CD14-positive monocyte (primary cell): ENCODE results near the gene WWTR1. TPM values are rescaled to one million over a fixed set of nuclear protein-coding genes. Genes with fewer than 3 reads are reported as not detected.

Experiments
- DNase-seq, 3 donors: peaks; one replicate each; pipeline ENCODE4 v3.0.0-alpha.2; 2011 to 2022
- H2AFZ ChIP-seq: 2 replicates; pipeline ENCODE4 v1.6.0; 2012; ENCODE audit warnings: mild to moderate bottlenecking, low read depth, low read length, inconsistent platforms; ENCODE audit not compliant: insufficient read depth, poor library complexity, severe bottlenecking
- H3K27ac ChIP-seq, 2 donors: 1 replicate in 1 of 2; 2 replicates in 1 of 2; pipeline ENCODE4 v1.5.1; 2012 to 2013; ENCODE audit warnings: low read length in 2 of 2, control low read depth in 1 of 2, inconsistent platforms in 1 of 2, low read depth in 1 of 2, mild to moderate bottlenecking in 1 of 2
- H3K27me3 ChIP-seq, 2 donors: one replicate each; pipeline versions ENCODE4 v1.6.0 to v1.6.1; 2011 to 2013; ENCODE audit warnings: low read length in 2 of 2; ENCODE audit not compliant: control insufficient read depth in 2 of 2, insufficient read depth in 2 of 2
- H3K36me3 ChIP-seq, 2 donors: replicated peaks in 1 of 2; 1 replicate in 1 of 2; 2 replicates in 1 of 2; pipeline versions ENCODE4 v1.5.1 to v1.6.1; 2012 to 2013; ENCODE audit warnings: low read length in 2 of 2, control low read depth in 1 of 2, inconsistent platforms in 1 of 2, mild to moderate bottlenecking in 1 of 2; ENCODE audit not compliant: insufficient read depth in 2 of 2, control insufficient read depth in 1 of 2
- H3K4me1 ChIP-seq, 2 donors: 1 replicate in 1 of 2; 2 replicates in 1 of 2; pipeline versions ENCODE4 v1.5.1 to v1.6.1; 2012 to 2013; ENCODE audit warnings: low read length in 2 of 2, control low read depth in 1 of 2, inconsistent platforms in 1 of 2, mild to moderate bottlenecking in 1 of 2, moderate library complexity in 1 of 2; ENCODE audit not compliant: insufficient read depth in 2 of 2, control insufficient read depth in 1 of 2
- H3K4me2 ChIP-seq: replicated peaks from 2 replicates; pipeline ENCODE3; 2012; ENCODE audit warnings: low read length, moderate library complexity, mild to moderate bottlenecking; ENCODE audit not compliant: poor library complexity, severe bottlenecking; ENCODE audit errors: extremely low read depth
- H3K4me3 ChIP-seq, 3 experiments: fragments of 200-600 bp in 1 of 3; sonication (generic) in 1 of 3; replicated peaks in 1 of 3; 1 replicate in 2 of 3; 2 replicates in 1 of 3; pipeline ENCODE4 v1.5.1; 2011 to 2013; ENCODE audit warnings: low read length in 3 of 3, mild to moderate bottlenecking in 3 of 3, control low read depth in 2 of 3, low read depth in 2 of 3, inconsistent platforms in 1 of 3, moderate library complexity in 1 of 3
- H3K79me2 ChIP-seq: 2 replicates; pipeline ENCODE4 v1.6.0; 2012; ENCODE audit warnings: mild to moderate bottlenecking, control low read depth, inconsistent platforms, low read length, moderate library complexity; ENCODE audit not compliant: insufficient read depth
- H3K9ac ChIP-seq: 2 replicates; pipeline ENCODE4 v1.6.0; 2017; ENCODE audit warnings: low read length, mild to moderate bottlenecking; ENCODE audit not compliant: insufficient read depth, poor library complexity, severe bottlenecking
- H3K9me3 ChIP-seq, 2 donors: replicated peaks in 1 of 2; 1 replicate in 1 of 2; 2 replicates in 1 of 2; pipeline versions ENCODE4 v1.5.1 to v1.6.1; 2012 to 2013; ENCODE audit warnings: low read length in 2 of 2, control low read depth in 1 of 2; ENCODE audit not compliant: control insufficient read depth in 1 of 2, insufficient read depth in 1 of 2
- H4K20me1 ChIP-seq: 2 replicates; pipeline ENCODE4 v1.6.0; 2012; ENCODE audit warnings: mild to moderate bottlenecking, low read length, control low read depth, moderate library complexity; ENCODE audit not compliant: insufficient read depth
- H3K27ac Mint-ChIP-seq, 7 donors: one replicate each; pipeline ENCODE4 v1.8.0; 2020; ENCODE audit warnings: mild to moderate bottlenecking in 7 of 7, mixed read lengths in 7 of 7, moderate library complexity in 6 of 7, inconsistent platforms in 2 of 7
- H3K27me3 Mint-ChIP-seq, 3 donors: one replicate each; pipeline ENCODE4 v1.8.0; 2021 to 2022; ENCODE audit warnings: low read depth in 3 of 3, mild to moderate bottlenecking in 3 of 3, mixed read lengths in 3 of 3, moderate library complexity in 3 of 3, inconsistent platforms in 1 of 3
- H3K36me3 Mint-ChIP-seq, 2 donors: one replicate each; pipeline ENCODE4 v1.8.0; 2020; ENCODE audit warnings: mixed read lengths in 2 of 2, inconsistent platforms in 1 of 2, mild to moderate bottlenecking in 1 of 2
- H3K4me1 Mint-ChIP-seq: one replicate; pipeline ENCODE4 v1.8.0; 2020; ENCODE audit warnings: mild to moderate bottlenecking, mixed read lengths
- H3K4me3 Mint-ChIP-seq, 2 donors: one replicate each; pipeline ENCODE4 v1.8.0; 2020; ENCODE audit warnings: mild to moderate bottlenecking in 2 of 2, mixed read lengths in 2 of 2, moderate library complexity in 1 of 2
- H3K9me3 Mint-ChIP-seq, 7 donors: one replicate each; pipeline ENCODE4 v1.8.0; 2020 to 2022; ENCODE audit warnings: mixed read lengths in 7 of 7, mild to moderate bottlenecking in 6 of 7, moderate library complexity in 6 of 7, inconsistent platforms in 2 of 7
- CTCF ChIP-seq: fragments of 200-600 bp; IDR thresholded peaks from one replicate; pipeline ENCODE4 v1.8.0; 2022; ENCODE audit warnings: antibody characterized with exemption, mild to moderate bottlenecking
- WGBS: methylation state at CpG from one replicate; pipeline ENCODE4 v1.1.5; 2013; ENCODE audit warnings: missing lambda C conversion rate; ENCODE audit not compliant: insufficient coverage; 5-methylcytosine and 5-hydroxymethylcytosine counted together
- intact Hi-C, 2 donors: fragments of 100-400 bp; cut with micrococcal nuclease; formaldehyde crosslinking; loops; one replicate each; pipeline versions ENCODE4 v1.15.0 to v1.15.1; 2023
- polyA plus RNA-seq, 3 donors: library from polyadenylated mRNA; depleted of rRNA in 1 of 3; unstranded in 2 of 3; stranded (reverse) in 1 of 3; fragments of 300-500 nt in 2 of 3; fragments of >200 nt in 1 of 3; fragmentation: Illumina TruSeq in 2 of 3; gene quantifications; 1 replicate in 2 of 3; 2 replicates in 1 of 3; pipeline ENCODE4 v1.2.3, GENCODE V29; 2012 to 2021

WWTR1 gene
- polyA plus RNA-seq, 3 donors = not detected

- Histone ChIP-seq H3K9me3 (no peaks in the 10 kb centered on the region), H2AFZ (no peak overlapping the region), H3K9ac (no peak overlapping the region), H3K79me2 (no peaks in the 10 kb centered on the region), H3K4me2 (no peak overlapping the region), H3K27me3 (peaks cover 0 to 4% of the 10 kb centered on the region in 2 donors), H3K36me3 (no peaks in the 10 kb centered on the region), H4K20me1 (no peaks in the 10 kb centered on the region), H3K4me3 (no peak overlapping the region), H3K27ac (no peak overlapping the region), H3K4me1 (peaks cover 14 to 19% of the 10 kb centered on the region in 2 donors)
- no peak for TF ChIP-seq CTCF
- no peak for DNase-seq
- Mint-ChIP-seq H3K4me3 (no peak overlapping the region), H3K27ac (peak overlapping the region in 4 of 7 donors; percentile 20 to 94 (median 70)), H3K4me1 (peaks cover 22% of the 10 kb centered on the region), H3K27me3 (peaks cover 0 to 11% (median 7%) of the 10 kb centered on the region in 3 donors), H3K9me3 (peaks cover 0 to 2% (median 0%) of the 10 kb centered on the region in 7 donors), H3K36me3 (no peaks in the 10 kb centered on the region)
- 100% methylated on average over 1 of the region's 1 CpG for WGBS
- intact Hi-C loops = no loop called here
Observed at GRCh38 chr3:149506540-149506939, 151.3 kb downstream of the WWTR1 start.

- Histone ChIP-seq H3K27me3 (no peaks in the 10 kb centered on the region), H3K4me1 (peaks cover 13 to 16% of the 10 kb centered on the region in 2 donors), H3K36me3 (no peaks in the 10 kb centered on the region), H3K79me2 (no peaks in the 10 kb centered on the region), H4K20me1 (no peaks in the 10 kb centered on the region), H3K4me2 (no peak overlapping the region), H2AFZ (no peak overlapping the region), H3K9me3 (no peaks in the 10 kb centered on the region), H3K9ac (no peak overlapping the region), H3K27ac (no peak overlapping the region), H3K4me3 (no peak overlapping the region)
- Mint-ChIP-seq H3K27ac (no peak overlapping the region), H3K9me3 (no peaks in the 10 kb centered on the region), H3K4me3 (no peak overlapping the region), H3K27me3 (peaks cover 2 to 11% (median 5%) of the 10 kb centered on the region in 3 donors), H3K36me3 (no peaks in the 10 kb centered on the region), H3K4me1 (peaks cover 21% of the 10 kb centered on the region)
- no CpG with 5 or more reads among the region's 3 CpGs for WGBS
- intact Hi-C loops = no loop called here
- no peak for DNase-seq
- no peak for TF ChIP-seq CTCF
Observed at GRCh38 chr3:149502438-149502837, 155.4 kb downstream of the WWTR1 start.
